DND-41 (cell line): ENCODE data around the gene DUSP23.

Experiments used
- ATAC-seq: fragments of 200-7000 bp; cut with Tn5 transposase; 3 replicates; pipeline ENCODE4 v1.9.1; 2021; ENCODE audit warnings: low read depth; ENCODE audit not compliant: insufficient read depth
- DNase-seq: peaks from one replicate; pipeline ENCODE4 v3.0.0-alpha.2; 2020
- H2AFZ ChIP-seq: 2 replicates; pipeline ENCODE4 v1.6.0; 2012; ENCODE audit warnings: low read depth, low read length
- H3K27ac ChIP-seq: 2 replicates; pipeline ENCODE4 v1.5.1; 2012; ENCODE audit warnings: low read length, inconsistent platforms
- H3K27me3 ChIP-seq: fragments of 200-600 bp; sonication (generic); 2 replicates; pipeline ENCODE4 v1.6.0; 2012; ENCODE audit warnings: low read length, mild to moderate bottlenecking, inconsistent platforms; ENCODE audit not compliant: insufficient read depth, poor library complexity
- H3K36me3 ChIP-seq: 2 replicates; pipeline ENCODE4 v1.5.1; 2012; ENCODE audit warnings: low read length, inconsistent platforms; ENCODE audit not compliant: insufficient read depth
- H3K4me1 ChIP-seq: 2 replicates; pipeline ENCODE4 v1.5.1; 2012; ENCODE audit warnings: mild to moderate bottlenecking, low read length; ENCODE audit not compliant: insufficient read depth
- H3K4me2 ChIP-seq: 2 replicates; pipeline ENCODE4 v1.6.0; 2012; ENCODE audit warnings: mild to moderate bottlenecking, moderate library complexity, low read length, inconsistent platforms; ENCODE audit not compliant: insufficient read depth
- H3K4me3 ChIP-seq, 2 experiments: fragments of 200-600 bp in 1 of 2; shearing (Covaris generic) in 1 of 2; 2 replicates each; pipeline ENCODE4 v1.5.1; 2012 to 2016; ENCODE audit warnings: inconsistent platforms in 2 of 2, low read length in 2 of 2, mild to moderate bottlenecking in 2 of 2, low read depth in 1 of 2, moderate library complexity in 1 of 2
- H3K79me2 ChIP-seq: 2 replicates; pipeline ENCODE4 v1.6.0; 2012; ENCODE audit warnings: low read length, inconsistent platforms; ENCODE audit not compliant: insufficient read depth
- H3K9ac ChIP-seq: 2 replicates; pipeline ENCODE4 v1.6.0; 2012; ENCODE audit warnings: low read depth, mild to moderate bottlenecking, inconsistent platforms, low read length, moderate library complexity
- H3K9me3 ChIP-seq: 2 replicates; pipeline ENCODE4 v1.5.1; 2012; ENCODE audit warnings: low read length, moderate library complexity, mild to moderate bottlenecking, inconsistent platforms; ENCODE audit not compliant: insufficient read depth, severe bottlenecking
- H4K20me1 ChIP-seq: 2 replicates; pipeline ENCODE4 v1.6.0; 2012; ENCODE audit warnings: low read length; ENCODE audit not compliant: insufficient read depth
- EZH2 ChIP-seq: IDR thresholded peaks from 3 replicates; pipeline ENCODE4 v1.6.1; 2012; ENCODE audit warnings: borderline replicate concordance, low read depth, mild to moderate bottlenecking, moderate library complexity, low read length, inconsistent platforms; ENCODE audit not compliant: severe bottlenecking
- TF ChIP-seq, protein P1 (sequence below): IDR thresholded peaks from 2 replicates; pipeline ENCODE4 v1.5.1; 2012; ENCODE audit warnings: borderline replicate concordance, low read length, moderate library complexity, mild to moderate bottlenecking; ENCODE audit not compliant: poor library complexity, severe bottlenecking; ENCODE audit errors: extremely low read depth

The DUSP23 gene

DNA sequence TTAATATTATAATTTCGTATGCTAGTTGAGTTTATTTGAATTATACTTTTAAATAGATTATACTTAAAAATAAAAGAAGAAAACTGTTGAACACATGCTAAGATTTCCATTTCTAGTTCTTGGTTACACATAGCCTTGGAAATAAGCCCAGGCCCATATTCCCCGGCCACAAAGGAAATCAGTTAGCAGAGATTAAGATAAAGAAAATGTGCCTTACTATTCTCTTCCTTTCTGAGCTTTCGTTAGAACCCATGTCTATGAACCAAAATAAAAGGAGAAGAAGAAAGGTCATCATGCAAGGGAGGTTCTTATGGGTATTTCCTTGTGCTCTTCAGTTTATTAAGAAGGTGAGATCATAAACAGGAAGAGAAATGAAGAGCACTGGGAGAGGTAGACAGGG lies 34.1 kb upstream of the DUSP23 start:
- Histone ChIP-seq H3K9ac (no peak overlapping the region), H4K20me1 (no peaks in the 10 kb centered on the region), H3K79me2 (no peaks in the 10 kb centered on the region), H3K4me2 (no peak overlapping the region), H3K27ac (no peak overlapping the region), H3K9me3 (no peaks in the 10 kb centered on the region), H2AFZ (no peak overlapping the region), H3K4me1 (no peaks in the 10 kb centered on the region), H3K4me3 (no peak overlapping the region), H3K36me3 (no peaks in the 10 kb centered on the region), H3K27me3 (no peaks in the 10 kb centered on the region)
- ATAC-seq, result no peak
- DNase-seq, result no peak
- TF ChIP-seq EZH2, result no peak
- TF ChIP-seq, protein P1, sequence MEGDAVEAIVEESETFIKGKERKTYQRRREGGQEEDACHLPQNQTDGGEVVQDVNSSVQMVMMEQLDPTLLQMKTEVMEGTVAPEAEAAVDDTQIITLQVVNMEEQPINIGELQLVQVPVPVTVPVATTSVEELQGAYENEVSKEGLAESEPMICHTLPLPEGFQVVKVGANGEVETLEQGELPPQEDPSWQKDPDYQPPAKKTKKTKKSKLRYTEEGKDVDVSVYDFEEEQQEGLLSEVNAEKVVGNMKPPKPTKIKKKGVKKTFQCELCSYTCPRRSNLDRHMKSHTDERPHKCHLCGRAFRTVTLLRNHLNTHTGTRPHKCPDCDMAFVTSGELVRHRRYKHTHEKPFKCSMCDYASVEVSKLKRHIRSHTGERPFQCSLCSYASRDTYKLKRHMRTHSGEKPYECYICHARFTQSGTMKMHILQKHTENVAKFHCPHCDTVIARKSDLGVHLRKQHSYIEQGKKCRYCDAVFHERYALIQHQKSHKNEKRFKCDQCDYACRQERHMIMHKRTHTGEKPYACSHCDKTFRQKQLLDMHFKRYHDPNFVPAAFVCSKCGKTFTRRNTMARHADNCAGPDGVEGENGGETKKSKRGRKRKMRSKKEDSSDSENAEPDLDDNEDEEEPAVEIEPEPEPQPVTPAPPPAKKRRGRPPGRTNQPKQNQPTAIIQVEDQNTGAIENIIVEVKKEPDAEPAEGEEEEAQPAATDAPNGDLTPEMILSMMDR, result no peak

DNA sequence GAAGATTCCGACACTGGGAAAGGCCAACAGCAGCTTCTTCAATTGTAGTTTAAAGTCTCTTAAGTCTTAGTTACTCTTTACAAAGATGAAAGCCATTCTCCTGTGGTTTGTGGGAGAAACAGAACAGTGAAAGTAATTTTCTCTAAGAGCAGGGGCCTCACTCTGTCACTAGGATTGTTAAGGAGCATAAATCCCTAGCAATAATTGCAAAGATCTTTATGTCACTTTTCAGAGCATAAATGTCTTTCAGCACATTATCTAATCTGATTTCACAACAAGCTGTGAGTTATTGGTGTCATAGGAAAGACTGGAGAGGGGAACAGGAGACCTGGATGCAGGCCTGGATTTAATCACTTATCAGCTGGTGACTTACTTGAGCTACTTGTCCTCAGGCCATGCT lies 32.4 kb upstream of the DUSP23 start:
- Histone ChIP-seq H3K36me3 (no peaks in the 10 kb centered on the region), H3K4me3 (no peak overlapping the region), H3K9me3 (no peaks in the 10 kb centered on the region), H3K4me2 (no peak overlapping the region), H2AFZ (no peak overlapping the region), H3K79me2 (no peaks in the 10 kb centered on the region), H3K4me1 (no peaks in the 10 kb centered on the region), H3K27me3 (no peaks in the 10 kb centered on the region), H3K27ac (no peak overlapping the region), H4K20me1 (no peaks in the 10 kb centered on the region), H3K9ac (no peak overlapping the region)
- DNase-seq (no peak), ATAC-seq (no peak)
- TF ChIP-seq, protein P1, result no peak
- no peak for TF ChIP-seq EZH2

DNA sequence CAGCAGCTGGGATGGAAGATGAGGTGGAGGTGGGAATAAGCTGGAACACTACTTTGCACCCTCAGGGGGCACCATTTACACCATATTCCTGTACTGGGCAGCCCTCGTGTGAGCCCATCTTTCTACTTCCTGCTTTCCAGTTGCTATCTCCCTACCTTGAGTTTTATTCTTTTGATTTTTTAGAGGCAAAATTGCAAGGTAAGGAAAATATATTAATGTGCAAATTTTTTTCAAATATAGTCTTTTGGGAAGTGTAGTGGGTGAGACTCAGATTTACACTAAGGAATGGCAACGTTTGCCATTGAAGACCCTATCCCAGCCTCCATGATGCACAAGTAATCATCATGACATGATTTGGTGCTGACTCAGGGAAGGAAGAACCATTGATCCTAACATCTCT lies 31.1 kb upstream of the DUSP23 start:
- H3K79me2 ChIP-seq, result no peaks in the 10 kb centered on the region
- H3K9ac ChIP-seq, result no peak overlapping the region
- DNase-seq (no peak), ATAC-seq (no peak)
- H3K4me2 ChIP-seq, result no peak overlapping the region
- H2AFZ ChIP-seq, result no peak overlapping the region
- no peak overlapping the region for H3K27ac ChIP-seq
- no peak overlapping the region for H3K4me3 ChIP-seq
- H3K36me3 ChIP-seq, result no peaks in the 10 kb centered on the region
- no peaks in the 10 kb centered on the region for H3K9me3 ChIP-seq
- H3K27me3 ChIP-seq, result no peaks in the 10 kb centered on the region
- TF ChIP-seq, protein P1, result no peak
- TF ChIP-seq EZH2, result no peak
- no peaks in the 10 kb centered on the region for H4K20me1 ChIP-seq
- no peaks in the 10 kb centered on the region for H3K4me1 ChIP-seq

DNA sequence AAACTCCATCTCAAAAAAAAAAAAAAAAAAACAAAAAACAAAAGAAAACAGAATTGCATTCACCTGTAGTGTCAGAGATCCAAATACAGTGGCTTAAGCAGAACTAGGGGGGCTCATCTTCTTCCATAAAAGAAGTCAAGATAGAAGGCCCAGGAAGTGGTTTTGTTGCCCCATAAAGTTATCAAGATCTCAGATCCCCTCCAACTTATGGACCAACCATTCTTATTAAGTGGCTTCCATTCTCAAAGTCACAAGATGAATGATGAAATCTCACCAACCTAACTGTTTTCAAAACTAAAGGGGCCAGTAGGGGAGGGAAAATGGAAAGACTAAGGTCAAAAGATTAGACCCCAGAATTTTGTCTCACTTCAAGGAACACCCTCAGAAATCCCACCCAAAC lies 30.1 kb upstream of the DUSP23 start:
- no peaks in the 10 kb centered on the region for H3K27me3 ChIP-seq

More for the DNA sequence above, 30.1 kb upstream of the DUSP23 start:
- Histone ChIP-seq H3K4me2 (no peak overlapping the region), H2AFZ (no peak overlapping the region), H3K27ac (no peak overlapping the region), H3K9ac (no peak overlapping the region), H3K9me3 (no peaks in the 10 kb centered on the region), H4K20me1 (no peaks in the 10 kb centered on the region), H3K4me1 (no peaks in the 10 kb centered on the region), H3K4me3 (no peak overlapping the region), H3K36me3 (no peaks in the 10 kb centered on the region), H3K79me2 (no peaks in the 10 kb centered on the region)
- TF ChIP-seq, protein P1, result no peak
- TF ChIP-seq EZH2, result no peak
- DNase-seq, result no peak
- no peak for ATAC-seq
